Mucosa of stomach (tissue), 1 donor: ENCODE results near the gene MRC1.

Experiments
- H3K27me3 ChIP-seq: one replicate; pipeline ENCODE4 v1.7.0; 2013; ENCODE audit warnings: mild to moderate bottlenecking, low read length; ENCODE audit not compliant: control insufficient read depth, insufficient read depth
- H3K36me3 ChIP-seq: one replicate; pipeline ENCODE4 v1.7.0; 2013; ENCODE audit warnings: low read length; ENCODE audit not compliant: control insufficient read depth, insufficient read depth
- H3K4me1 ChIP-seq: one replicate; pipeline ENCODE4 v1.7.0; 2013; ENCODE audit warnings: mild to moderate bottlenecking, low read length; ENCODE audit not compliant: control insufficient read depth, insufficient read depth
- H3K4me3 ChIP-seq: one replicate; pipeline ENCODE4 v1.7.0; 2013; ENCODE audit warnings: low read length
- H3K9ac ChIP-seq: one replicate; pipeline ENCODE4 v1.7.0; 2013; ENCODE audit warnings: mild to moderate bottlenecking, low read length, moderate library complexity
- H3K9me3 ChIP-seq: one replicate; pipeline ENCODE4 v1.7.0; 2013; ENCODE audit warnings: mild to moderate bottlenecking, low read length, moderate library complexity; ENCODE audit not compliant: control insufficient read depth
- donor health status: Pancreatic carcinoma.

Gene MRC1

GRCh38 chr10:17880601-17881000 lies 71.5 kb downstream of the MRC1 start:
- Histone ChIP-seq H3K9ac (no peak overlapping the region), H3K27me3 (no peaks in the 10 kb centered on the region), H3K9me3 (no peaks in the 10 kb centered on the region), H3K4me3 (no peak overlapping the region), H3K4me1 (no peaks in the 10 kb centered on the region), H3K36me3 (no peaks in the 10 kb centered on the region)

DNA sequence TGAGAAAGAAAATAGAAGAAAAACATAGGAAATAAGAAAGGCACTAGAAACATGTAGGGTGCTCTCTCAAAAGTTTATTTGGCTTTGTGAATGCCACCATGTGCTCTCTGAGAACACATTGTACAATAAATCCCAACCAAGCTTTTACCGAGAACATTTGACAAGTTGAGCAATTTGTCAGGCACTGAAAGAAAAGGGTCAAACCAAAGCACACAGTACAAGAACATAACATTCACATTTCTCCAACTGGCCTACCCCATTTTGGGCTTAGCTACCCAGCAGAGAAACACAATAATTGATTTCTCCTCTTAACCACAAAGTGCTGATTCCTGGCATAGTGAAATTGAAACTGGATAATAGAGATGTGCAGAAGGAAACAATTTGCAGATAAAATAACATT lies 73.4 kb downstream of the MRC1 start:
- no peaks in the 10 kb centered on the region for H3K36me3 ChIP-seq
- H3K4me3 ChIP-seq = no peak overlapping the region
- H3K9me3 ChIP-seq = no peaks in the 10 kb centered on the region
- H3K27me3 ChIP-seq = no peaks in the 10 kb centered on the region
- H3K4me1 ChIP-seq = no peaks in the 10 kb centered on the region
- H3K9ac ChIP-seq = no peak overlapping the region

GRCh38 chr10:17883621-17884020 lies 74.5 kb downstream of the MRC1 start:
- no peaks in the 10 kb centered on the region for H3K4me1 ChIP-seq
- H3K36me3 ChIP-seq = no peaks in the 10 kb centered on the region
- H3K4me3 ChIP-seq = no peak overlapping the region
- no peak overlapping the region for H3K9ac ChIP-seq
- H3K27me3 ChIP-seq = no peaks in the 10 kb centered on the region
- no peaks in the 10 kb centered on the region for H3K9me3 ChIP-seq

DNA sequence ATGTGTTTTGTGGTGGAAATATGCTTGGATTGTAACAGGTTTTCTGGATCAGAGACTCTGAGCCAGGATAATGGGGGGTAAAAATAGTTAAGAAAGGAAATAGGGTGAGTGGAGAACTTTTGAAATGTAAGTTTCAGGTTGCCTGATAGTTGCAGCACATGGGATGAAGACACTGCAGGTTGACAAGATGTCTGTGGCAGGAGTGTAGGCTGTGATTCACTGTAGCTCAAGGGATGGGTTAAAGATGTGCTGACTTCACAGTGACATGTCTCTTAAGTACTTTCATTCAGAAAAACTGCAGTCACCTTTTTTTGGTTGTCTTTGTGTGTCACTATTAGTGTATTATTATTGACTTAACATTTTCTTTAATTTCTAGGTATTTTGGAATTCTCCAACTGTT lies 79.0 kb downstream of the MRC1 start:
- Histone ChIP-seq H3K9ac (no peak overlapping the region), H3K4me1 (no peaks in the 10 kb centered on the region)

GRCh38 chr10:17891435-17891834 lies 82.3 kb downstream of the MRC1 start:
- Histone ChIP-seq H3K36me3 (no peaks in the 10 kb centered on the region), H3K4me3 (no peak overlapping the region), H3K9ac (no peak overlapping the region), H3K27me3 (no peaks in the 10 kb centered on the region), H3K9me3 (no peaks in the 10 kb centered on the region), H3K4me1 (no peaks in the 10 kb centered on the region)

More for the DNA sequence above, 79.0 kb downstream of the MRC1 start:
- Histone ChIP-seq H3K4me3 (no peak overlapping the region), H3K36me3 (no peaks in the 10 kb centered on the region), H3K9me3 (no peaks in the 10 kb centered on the region), H3K27me3 (no peaks in the 10 kb centered on the region)

GRCh38 chr10:17904564-17904963 lies 95.4 kb downstream of the MRC1 start:
- no peaks in the 10 kb centered on the region for H3K36me3 ChIP-seq
- H3K9me3 ChIP-seq = no peaks in the 10 kb centered on the region
- no peaks in the 10 kb centered on the region for H3K4me1 ChIP-seq
- no peak overlapping the region for H3K4me3 ChIP-seq
- H3K9ac ChIP-seq = no peak overlapping the region
- no peaks in the 10 kb centered on the region for H3K27me3 ChIP-seq

DNA sequence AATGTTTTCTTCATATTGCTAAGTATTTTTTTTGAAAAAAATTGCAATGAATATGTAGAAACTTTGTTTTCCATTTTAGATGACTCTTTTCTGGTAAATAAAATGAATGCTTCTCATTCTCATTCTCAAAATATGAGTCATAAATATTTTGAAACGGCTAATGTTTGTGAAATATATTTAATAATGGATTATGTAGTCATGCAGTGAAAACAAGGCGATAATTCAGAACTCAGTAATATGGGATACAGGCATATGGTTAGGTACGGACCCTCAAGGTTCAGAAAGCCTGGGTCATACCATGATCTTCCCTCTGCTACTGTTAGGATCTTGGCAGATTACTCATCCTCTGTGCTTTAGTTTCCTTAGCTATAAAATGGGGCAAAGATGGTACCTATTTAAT lies 96.3 kb downstream of the MRC1 start:
- H3K9ac ChIP-seq = no peak overlapping the region
- H3K9me3 ChIP-seq = no peaks in the 10 kb centered on the region
- H3K4me1 ChIP-seq = no peaks in the 10 kb centered on the region
- no peaks in the 10 kb centered on the region for H3K27me3 ChIP-seq
- H3K36me3 ChIP-seq = no peaks in the 10 kb centered on the region
- no peak overlapping the region for H3K4me3 ChIP-seq

GRCh38 chr10:17906002-17906401 lies 96.9 kb downstream of the MRC1 start:
- no peaks in the 10 kb centered on the region for H3K9me3 ChIP-seq
- no peak overlapping the region for H3K9ac ChIP-seq
- no peaks in the 10 kb centered on the region for H3K4me1 ChIP-seq
- H3K36me3 ChIP-seq = no peaks in the 10 kb centered on the region
- H3K4me3 ChIP-seq = no peak overlapping the region
- no peaks in the 10 kb centered on the region for H3K27me3 ChIP-seq

GRCh38 chr10:17907641-17908040 lies 98.5 kb downstream of the MRC1 start:
- no peaks in the 10 kb centered on the region for H3K4me1 ChIP-seq
- no peaks in the 10 kb centered on the region for H3K36me3 ChIP-seq
- no peak overlapping the region for H3K4me3 ChIP-seq

GRCh38 chr10:17910125-17910789 lies 101.1 kb downstream of the MRC1 start:
- Histone ChIP-seq H3K4me1 (no peaks in the 10 kb centered on the region), H3K4me3 (no peak overlapping the region), H3K9ac (no peak overlapping the region), H3K27me3 (no peaks in the 10 kb centered on the region), H3K9me3 (no peaks in the 10 kb centered on the region), H3K36me3 (no peaks in the 10 kb centered on the region)

More at GRCh38 chr10:17907641-17908040, 98.5 kb downstream of the MRC1 start:
- Histone ChIP-seq H3K9me3 (no peaks in the 10 kb centered on the region), H3K27me3 (no peaks in the 10 kb centered on the region), H3K9ac (no peak overlapping the region)

DNA sequence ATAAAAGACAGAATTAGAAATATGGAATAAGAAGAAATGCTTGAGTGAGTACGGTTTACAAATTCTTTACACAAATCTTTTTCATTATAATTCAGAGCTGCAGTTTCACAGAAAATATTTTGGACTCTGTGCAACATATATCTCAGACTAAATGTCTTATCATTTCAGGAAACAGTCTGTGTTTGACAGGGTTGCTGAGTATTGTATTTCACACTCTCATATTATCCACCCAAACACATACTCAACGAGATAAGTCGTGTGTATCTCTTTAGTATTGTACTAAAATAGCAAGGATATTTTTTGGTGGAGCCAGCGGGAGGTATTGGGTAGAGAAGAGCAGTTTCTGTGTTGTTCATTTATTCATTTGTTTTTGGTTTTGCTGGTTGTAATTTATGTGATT lies 103.6 kb downstream of the MRC1 start:
- Histone ChIP-seq H3K9me3 (no peaks in the 10 kb centered on the region), H3K36me3 (no peaks in the 10 kb centered on the region), H3K9ac (no peak overlapping the region), H3K4me1 (no peaks in the 10 kb centered on the region), H3K4me3 (no peak overlapping the region), H3K27me3 (no peaks in the 10 kb centered on the region)

- H3K27me3 ChIP-seq = no peaks in the 10 kb centered on the region
- no peaks in the 10 kb centered on the region for H3K9me3 ChIP-seq
- H3K36me3 ChIP-seq = no peaks in the 10 kb centered on the region
- H3K9ac ChIP-seq = no peak overlapping the region
- H3K4me1 ChIP-seq = no peaks in the 10 kb centered on the region
- H3K4me3 ChIP-seq = no peak overlapping the region
Observed at GRCh38 chr10:17913604-17914003, 104.5 kb downstream of the MRC1 start.
